ENCODE data around the gene IL24. TPM values are rescaled to one million over a fixed set of nuclear protein-coding genes. Genes with fewer than 3 reads are reported as not detected.

Gene IL24
- total and polyA plus RNA-seq, 3 donors from 2014 or later = not detected

DNA sequence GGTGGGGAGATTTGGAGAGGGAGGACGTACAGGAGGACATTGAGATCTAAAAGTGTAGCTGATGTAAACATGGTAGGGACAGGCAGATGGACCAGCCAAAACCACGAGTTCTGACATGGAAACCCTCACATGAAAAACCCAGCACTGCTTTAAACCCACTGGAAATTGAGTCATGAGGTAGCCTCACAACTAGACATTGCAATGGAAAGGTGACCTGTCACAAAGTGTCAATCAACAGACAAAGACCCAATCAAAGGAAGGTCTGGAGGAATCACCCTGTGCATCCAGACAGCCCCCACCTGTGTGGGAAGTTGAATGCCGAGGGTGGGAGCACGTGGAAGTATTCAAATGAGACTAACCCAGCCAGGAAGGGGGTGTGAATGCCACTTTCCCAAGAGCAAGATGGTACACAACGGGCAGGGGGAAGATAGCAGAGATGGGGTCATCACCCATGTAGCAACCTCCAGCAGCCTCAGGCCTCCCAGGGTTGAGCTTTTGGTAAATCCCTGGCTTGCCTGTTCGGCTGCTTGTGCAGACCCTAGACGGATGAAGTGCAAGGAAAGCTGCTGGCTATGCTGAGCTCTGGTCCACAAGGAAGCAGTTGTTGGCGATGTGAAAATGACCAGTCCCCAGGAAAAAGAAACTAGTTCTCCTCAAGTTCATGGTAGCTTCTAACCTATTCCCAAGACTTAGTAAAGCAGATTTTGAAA lies 18.9 kb downstream of the IL24 start:
- H3K27ac ChIP-seq = no peak overlapping the region
- 74 to 84% methylated on average over 8 of the region's 8 CpGs for WGBS, 2 donors
- H3K4me1 ChIP-seq = no peaks in the 10 kb centered on the region
- H3K36me3 ChIP-seq (ENCODE audit: low read depth, missing control alignments) = no peaks in the 10 kb centered on the region
- no peaks in the 10 kb centered on the region for H3K27me3 ChIP-seq
- DNase-seq = no peak
- no peaks in the 10 kb centered on the region for H3K9me3 ChIP-seq
- TF ChIP-seq, protein P1, sequence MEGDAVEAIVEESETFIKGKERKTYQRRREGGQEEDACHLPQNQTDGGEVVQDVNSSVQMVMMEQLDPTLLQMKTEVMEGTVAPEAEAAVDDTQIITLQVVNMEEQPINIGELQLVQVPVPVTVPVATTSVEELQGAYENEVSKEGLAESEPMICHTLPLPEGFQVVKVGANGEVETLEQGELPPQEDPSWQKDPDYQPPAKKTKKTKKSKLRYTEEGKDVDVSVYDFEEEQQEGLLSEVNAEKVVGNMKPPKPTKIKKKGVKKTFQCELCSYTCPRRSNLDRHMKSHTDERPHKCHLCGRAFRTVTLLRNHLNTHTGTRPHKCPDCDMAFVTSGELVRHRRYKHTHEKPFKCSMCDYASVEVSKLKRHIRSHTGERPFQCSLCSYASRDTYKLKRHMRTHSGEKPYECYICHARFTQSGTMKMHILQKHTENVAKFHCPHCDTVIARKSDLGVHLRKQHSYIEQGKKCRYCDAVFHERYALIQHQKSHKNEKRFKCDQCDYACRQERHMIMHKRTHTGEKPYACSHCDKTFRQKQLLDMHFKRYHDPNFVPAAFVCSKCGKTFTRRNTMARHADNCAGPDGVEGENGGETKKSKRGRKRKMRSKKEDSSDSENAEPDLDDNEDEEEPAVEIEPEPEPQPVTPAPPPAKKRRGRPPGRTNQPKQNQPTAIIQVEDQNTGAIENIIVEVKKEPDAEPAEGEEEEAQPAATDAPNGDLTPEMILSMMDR (IDR thresholded peaks at IDR 0.05) = no peak
- TF ChIP-seq POLR2A (IDR thresholded peaks at IDR 0.05) = no peak
- intact Hi-C loops (cut with DNase I; ENCODE audit: low total_unique reads) = loop anchor here (10.0 kb wide), 1 partner anchor 281 kb away; the partner anchor contains the start of gene DYRK3
- H3K4me3 ChIP-seq = no peak overlapping the region

DNA sequence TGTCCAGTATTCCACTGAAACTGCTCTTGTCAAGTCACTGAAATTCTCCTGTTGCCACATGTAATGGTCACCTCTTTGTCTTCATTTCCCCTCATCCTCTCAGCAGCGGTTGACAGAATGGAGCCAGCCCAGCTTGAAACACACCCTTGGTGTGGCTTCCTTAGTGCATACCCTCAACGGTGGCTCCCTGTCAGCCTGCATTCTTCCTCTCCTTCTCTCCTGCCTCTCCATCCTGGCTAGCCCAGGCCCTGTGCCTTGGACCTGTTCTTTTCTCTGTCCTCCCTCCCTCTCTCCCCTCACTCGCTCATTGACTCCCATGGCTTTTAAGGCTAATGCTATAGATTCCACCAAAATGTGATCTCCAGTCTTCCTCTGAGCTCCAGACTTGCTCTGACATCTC lies 20.8 kb downstream of the IL24 start:
- Histone ChIP-seq H3K27me3 (no peaks in the 10 kb centered on the region), H3K36me3 (ENCODE audit: low read depth, missing control alignments) (no peaks in the 10 kb centered on the region), H3K4me3 (no peak overlapping the region), H3K4me1 (no peaks in the 10 kb centered on the region), H3K9me3 (no peaks in the 10 kb centered on the region), H3K27ac (no peak overlapping the region)
- TF ChIP-seq, protein P1 (IDR thresholded peaks at IDR 0.05) = no peak
- no peak for TF ChIP-seq POLR2A (IDR thresholded peaks at IDR 0.05)
- WGBS, 2 donors = 84 to 92% methylated on average over 3 of the region's 3 CpGs
- intact Hi-C loops (cut with DNase I; ENCODE audit: low total_unique reads) = loop anchor here (10.0 kb wide), 1 partner anchor 283 kb away; the partner anchor contains the start of gene DYRK3
- no peak for DNase-seq

DNA sequence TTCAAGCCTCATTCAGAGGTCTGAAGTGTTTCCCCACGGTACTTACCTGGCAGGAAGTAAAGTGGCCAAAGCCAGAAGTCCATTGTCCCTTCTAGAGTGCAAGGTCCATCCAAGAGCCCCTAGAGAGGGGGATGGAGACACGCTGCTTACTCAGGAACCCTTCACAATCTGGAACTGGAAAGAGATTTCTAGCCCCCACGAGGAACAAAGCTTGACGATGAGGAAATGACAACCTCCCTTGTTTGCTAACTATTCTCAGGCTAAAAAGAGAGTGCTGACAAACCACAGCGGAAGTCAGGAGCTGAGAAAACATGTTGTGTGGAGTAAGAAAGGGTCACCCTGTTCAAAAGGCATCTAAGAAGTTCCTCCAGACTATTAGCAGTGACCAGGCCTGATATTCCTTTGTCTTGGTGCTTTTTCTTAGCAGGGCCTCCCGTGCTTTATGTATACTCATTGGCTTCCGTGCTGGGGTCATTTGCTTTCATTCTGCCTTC lies 24.6 kb downstream of the IL24 start, which contains the start of gene FCMR:
TSS of gene FCMR (minus strand) at position 170 of the 494 bp plus-strand sequence. CDS start at position 83, 87 bp downstream.
- H3K4me3 ChIP-seq = no peak within 1 kb of the TSS
- H3K27me3 ChIP-seq = no peaks in the 10 kb centered on the region
- WGBS, 2 donors = 78% methylated on average over 7 of the region's 7 CpGs
- no peak for TF ChIP-seq POLR2A (IDR thresholded peaks at IDR 0.05)
- TF ChIP-seq, protein P1 (IDR thresholded peaks at IDR 0.05) = no peak
- no peaks in the 10 kb centered on the region for H3K9me3 ChIP-seq
- H3K36me3 ChIP-seq (ENCODE audit: low read depth, missing control alignments) = no peaks in the 10 kb centered on the region
- peak; percentile 28 for DNase-seq
- intact Hi-C loops (cut with DNase I; ENCODE audit: low total_unique reads) = no loop called here
- no peaks in the 10 kb centered on the region for H3K4me1 ChIP-seq
- no peak within 1 kb of the TSS for H3K27ac ChIP-seq

DNA sequence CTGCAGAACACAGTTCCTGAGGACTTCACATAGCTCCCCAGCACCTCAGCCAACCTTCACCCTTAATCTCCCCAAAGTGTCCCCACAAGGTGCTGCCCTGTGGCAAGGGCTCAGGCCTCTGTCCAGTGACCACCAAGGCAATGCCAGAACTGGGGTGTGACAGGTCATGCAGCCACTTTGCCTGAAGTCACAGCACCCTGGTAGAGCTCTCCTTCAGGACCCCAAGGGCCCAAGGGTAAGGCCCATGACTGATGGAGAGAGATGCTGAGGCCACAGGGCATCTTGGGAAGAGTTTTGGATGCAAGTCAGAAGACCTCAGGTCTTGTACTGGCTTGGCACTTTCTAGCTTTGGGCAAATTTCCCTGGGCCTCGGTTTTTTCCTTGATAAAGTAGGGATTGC lies 25.3 kb downstream of the IL24 start:
- no peaks in the 10 kb centered on the region for H3K27me3 ChIP-seq
- no peak overlapping the region for H3K27ac ChIP-seq
- intact Hi-C loops (cut with DNase I; ENCODE audit: low total_unique reads) = no loop called here
- no peaks in the 10 kb centered on the region for H3K9me3 ChIP-seq
- DNase-seq = no peak
- H3K4me1 ChIP-seq = no peaks in the 10 kb centered on the region
- no peaks in the 10 kb centered on the region for H3K36me3 ChIP-seq (ENCODE audit: low read depth, missing control alignments)
- WGBS, 2 donors = 86 to 100% methylated on average over 1 of the region's 1 CpG
- H3K4me3 ChIP-seq = no peak overlapping the region
- TF ChIP-seq POLR2A (IDR thresholded peaks at IDR 0.05) = no peak
- TF ChIP-seq, protein P1 (IDR thresholded peaks at IDR 0.05) = no peak

Measured in testis (tissue), 3 donors.